ENCODE results near the gene PARS2. TPM values are rescaled to one million over a fixed set of nuclear protein-coding genes. Genes with fewer than 3 reads are reported as not detected.

Gene PARS2
- total and polyA plus RNA-seq, 9 donors, result 4.1 to 6.4 (median 4.6) TPM

GRCh38 chr1:54751426-54751825 lies 12.9 kb downstream of the PARS2 start:
- 21% methylated on average over 2 of the region's 4 CpGs for WGBS (ENCODE audit: insufficient coverage)

GRCh38 chr1:54750596-54750995 lies 13.7 kb downstream of the PARS2 start:
- no peak for DNase-seq
- H3K27me3 ChIP-seq (ENCODE audit: control insufficient read depth, insufficient read depth, low read length), result no peaks in the 10 kb centered on the region
- H3K4me3 ChIP-seq (ENCODE audit: low read length), result no peak overlapping the region
- H3K36me3 ChIP-seq (ENCODE audit: control insufficient read depth, insufficient read depth, low read length), result peaks cover 2% of the 10 kb centered on the region
- no peaks in the 10 kb centered on the region for H3K4me1 ChIP-seq (ENCODE audit: control insufficient read depth, insufficient read depth, low read length)
- H3K27ac ChIP-seq (ENCODE audit: low read length), result no peak overlapping the region
- 84% methylated on average over 4 of the region's 6 CpGs for WGBS (ENCODE audit: insufficient coverage)
- H3K9me3 ChIP-seq (replicated peaks; ENCODE audit: control insufficient read depth, low read depth, low read length), result no peaks in the 10 kb centered on the region

More at GRCh38 chr1:54751426-54751825, 12.9 kb downstream of the PARS2 start:
- Histone ChIP-seq H3K27me3 (ENCODE audit: control insufficient read depth, insufficient read depth, low read length) (no peaks in the 10 kb centered on the region), H3K27ac (ENCODE audit: low read length) (no peak overlapping the region), H3K9me3 (replicated peaks; ENCODE audit: control insufficient read depth, low read depth, low read length) (no peaks in the 10 kb centered on the region), H3K36me3 (ENCODE audit: control insufficient read depth, insufficient read depth, low read length) (peaks cover 5% of the 10 kb centered on the region), H3K4me3 (ENCODE audit: low read length) (no peak overlapping the region), H3K4me1 (ENCODE audit: control insufficient read depth, insufficient read depth, low read length) (no peaks in the 10 kb centered on the region)
- no peak for DNase-seq

GRCh38 chr1:54748094-54748835 lies 16.1 kb downstream of the PARS2 start:
- Histone ChIP-seq H3K27ac (ENCODE audit: low read length) (no peak overlapping the region), H3K9me3 (replicated peaks; ENCODE audit: control insufficient read depth, low read depth, low read length) (no peaks in the 10 kb centered on the region), H3K4me1 (ENCODE audit: control insufficient read depth, insufficient read depth, low read length) (no peaks in the 10 kb centered on the region), H3K36me3 (ENCODE audit: control insufficient read depth, insufficient read depth, low read length) (peaks cover 9% of the 10 kb centered on the region), H3K4me3 (ENCODE audit: low read length) (no peak overlapping the region), H3K27me3 (ENCODE audit: control insufficient read depth, insufficient read depth, low read length) (no peaks in the 10 kb centered on the region)
- DNase-seq, result no peak
- WGBS (ENCODE audit: insufficient coverage), result 84% methylated on average over 11 of the region's 14 CpGs

- no peak for DNase-seq
- H3K36me3 ChIP-seq (ENCODE audit: control insufficient read depth, insufficient read depth, low read length), result peaks cover 31% of the 10 kb centered on the region
- 100% methylated on average over 3 of the region's 4 CpGs for WGBS (ENCODE audit: insufficient coverage)
- H3K27me3 ChIP-seq (ENCODE audit: control insufficient read depth, insufficient read depth, low read length), result no peaks in the 10 kb centered on the region
- no peak overlapping the region for H3K4me3 ChIP-seq (ENCODE audit: low read length)
- H3K9me3 ChIP-seq (replicated peaks; ENCODE audit: control insufficient read depth, low read depth, low read length), result no peaks in the 10 kb centered on the region
- no peak overlapping the region for H3K27ac ChIP-seq (ENCODE audit: low read length)
- H3K4me1 ChIP-seq (ENCODE audit: control insufficient read depth, insufficient read depth, low read length), result peaks cover 4% of the 10 kb centered on the region
Observed at GRCh38 chr1:54745864-54746263, 18.5 kb downstream of the PARS2 start.

GRCh38 chr1:54745274-54745673 lies 19.0 kb downstream of the PARS2 start:
- DNase-seq, result no peak
- H3K4me1 ChIP-seq (ENCODE audit: control insufficient read depth, insufficient read depth, low read length), result peaks cover 4% of the 10 kb centered on the region
- no peak overlapping the region for H3K27ac ChIP-seq (ENCODE audit: low read length)
- no peaks in the 10 kb centered on the region for H3K9me3 ChIP-seq (replicated peaks; ENCODE audit: control insufficient read depth, low read depth, low read length)
- no peaks in the 10 kb centered on the region for H3K27me3 ChIP-seq (ENCODE audit: control insufficient read depth, insufficient read depth, low read length)
- H3K4me3 ChIP-seq (ENCODE audit: low read length), result no peak overlapping the region
- WGBS (ENCODE audit: insufficient coverage), result 80% methylated on average over 5 of the region's 6 CpGs
- H3K36me3 ChIP-seq (ENCODE audit: control insufficient read depth, insufficient read depth, low read length), result peaks cover 36% of the 10 kb centered on the region

- Histone ChIP-seq H3K4me3 (ENCODE audit: low read length) (no peak overlapping the region), H3K9me3 (replicated peaks; ENCODE audit: control insufficient read depth, low read depth, low read length) (no peaks in the 10 kb centered on the region), H3K27ac (ENCODE audit: low read length) (no peak overlapping the region), H3K4me1 (ENCODE audit: control insufficient read depth, insufficient read depth, low read length) (peaks cover 4% of the 10 kb centered on the region), H3K36me3 (ENCODE audit: control insufficient read depth, insufficient read depth, low read length) (peaks cover 42% of the 10 kb centered on the region), H3K27me3 (ENCODE audit: control insufficient read depth, insufficient read depth, low read length) (no peaks in the 10 kb centered on the region)
- no CpG with 5 or more reads among the region's 3 CpGs for WGBS (ENCODE audit: insufficient coverage)
- no peak for DNase-seq
Observed at GRCh38 chr1:54744696-54745095, 19.6 kb downstream of the PARS2 start.

GRCh38 chr1:54743416-54744226 lies 20.7 kb downstream of the PARS2 start:
- Histone ChIP-seq H3K4me3 (ENCODE audit: low read length) (no peak overlapping the region), H3K9me3 (replicated peaks; ENCODE audit: control insufficient read depth, low read depth, low read length) (no peaks in the 10 kb centered on the region), H3K4me1 (ENCODE audit: control insufficient read depth, insufficient read depth, low read length) (peaks cover 4% of the 10 kb centered on the region), H3K27me3 (ENCODE audit: control insufficient read depth, insufficient read depth, low read length) (no peaks in the 10 kb centered on the region), H3K27ac (ENCODE audit: low read length) (no peak overlapping the region), H3K36me3 (ENCODE audit: control insufficient read depth, insufficient read depth, low read length) (peaks cover 50% of the 10 kb centered on the region)
- 77% methylated on average over 9 of the region's 12 CpGs for WGBS (ENCODE audit: insufficient coverage)
- no peak for DNase-seq

- peak; percentile 49 for DNase-seq
- H3K27ac ChIP-seq (ENCODE audit: low read length), result no peak overlapping the region
Observed at GRCh38 chr1:54742282-54742681, 22.0 kb downstream of the PARS2 start.

GRCh38 chr1:54741531-54741930 lies 22.8 kb downstream of the PARS2 start:
- Histone ChIP-seq H3K36me3 (ENCODE audit: control insufficient read depth, insufficient read depth, low read length) (peaks cover 68% of the 10 kb centered on the region), H3K4me1 (ENCODE audit: control insufficient read depth, insufficient read depth, low read length) (peaks cover 4% of the 10 kb centered on the region), H3K27ac (ENCODE audit: low read length) (no peak overlapping the region), H3K27me3 (ENCODE audit: control insufficient read depth, insufficient read depth, low read length) (no peaks in the 10 kb centered on the region), H3K9me3 (replicated peaks; ENCODE audit: control insufficient read depth, low read depth, low read length) (no peaks in the 10 kb centered on the region), H3K4me3 (ENCODE audit: low read length) (no peak overlapping the region)
- 93% methylated on average over 3 of the region's 4 CpGs for WGBS (ENCODE audit: insufficient coverage)
- DNase-seq, result no peak

More at GRCh38 chr1:54742282-54742681, 22.0 kb downstream of the PARS2 start:
- 34% methylated on average over 3 of the region's 4 CpGs for WGBS (ENCODE audit: insufficient coverage)
- no peak overlapping the region for H3K4me3 ChIP-seq (ENCODE audit: low read length)
- H3K9me3 ChIP-seq (replicated peaks; ENCODE audit: control insufficient read depth, low read depth, low read length), result no peaks in the 10 kb centered on the region
- peaks cover 61% of the 10 kb centered on the region for H3K36me3 ChIP-seq (ENCODE audit: control insufficient read depth, insufficient read depth, low read length)
- peaks cover 4% of the 10 kb centered on the region for H3K4me1 ChIP-seq (ENCODE audit: control insufficient read depth, insufficient read depth, low read length)
- H3K27me3 ChIP-seq (ENCODE audit: control insufficient read depth, insufficient read depth, low read length), result no peaks in the 10 kb centered on the region

- no peak overlapping the region for H3K27ac ChIP-seq (ENCODE audit: low read length)
Observed at GRCh38 chr1:54738244-54738643, 26.1 kb downstream of the PARS2 start.

More at GRCh38 chr1:54738244-54738643, 26.1 kb downstream of the PARS2 start:
- no peaks in the 10 kb centered on the region for H3K9me3 ChIP-seq (replicated peaks; ENCODE audit: control insufficient read depth, low read depth, low read length)
- no peaks in the 10 kb centered on the region for H3K27me3 ChIP-seq (ENCODE audit: control insufficient read depth, insufficient read depth, low read length)
- H3K4me1 ChIP-seq (ENCODE audit: control insufficient read depth, insufficient read depth, low read length), result peaks cover 4% of the 10 kb centered on the region
- peaks cover 73% of the 10 kb centered on the region for H3K36me3 ChIP-seq (ENCODE audit: control insufficient read depth, insufficient read depth, low read length)
- WGBS (ENCODE audit: insufficient coverage), result 100% methylated on average over 2 of the region's 6 CpGs
- no peak overlapping the region for H3K4me3 ChIP-seq (ENCODE audit: low read length)
- DNase-seq, result no peak

All from muscle of leg (tissue), 11 donors.